ENCODE data around the gene DYRK1B. TPM values are rescaled to one million over a fixed set of nuclear protein-coding genes. Genes with fewer than 3 reads are reported as not detected.
A peak's percentile ranks its signal among the peaks of the same experiment; 100 is the strongest.

DYRK1B gene
- total RNA-seq, 1 donor from 2014 or later = 7.8 TPM

- peaks cover 16% of the 10 kb centered on the region for H3K36me3 Mint-ChIP-seq
Observed at GRCh38 chr19:39840492-39840891, 6.5 kb upstream of the DYRK1B start.

GRCh38 chr19:39839678-39840327 lies 5.8 kb upstream of the DYRK1B start:
- no peak overlapping the region for H3K27ac ChIP-seq
- Mint-ChIP-seq H3K4me1 (peaks cover 25% of the 10 kb centered on the region), H3K4me3 (peak overlapping the region; percentile 0), H3K27me3 (ENCODE audit: insufficient read depth, low read depth) (peaks cover 2% of the 10 kb centered on the region), H3K9me3 (no peaks in the 10 kb centered on the region), H3K27ac (peak overlapping the region; percentile 20), H3K36me3 (peaks cover 16% of the 10 kb centered on the region)
- H4K20me1 ChIP-seq (ENCODE audit: low read depth) = peaks cover 42% of the 10 kb centered on the region
- no peaks in the 10 kb centered on the region for H3K27me3 ChIP-seq
- peaks cover 12% of the 10 kb centered on the region for H3K4me1 ChIP-seq
- TF ChIP-seq CTCF (IDR thresholded peaks at IDR 0.05) (no peak), EZH2phosphoT487 (IDR thresholded peaks at IDR 0.05) (no peak), EZH2 (IDR thresholded peaks at IDR 0.05) (no peak)
- peaks cover 62% of the 10 kb centered on the region for H3K79me2 ChIP-seq (ENCODE audit: low read depth)
- no peak overlapping the region for H3K4me3 ChIP-seq
- H3K36me3 ChIP-seq = no peaks in the 10 kb centered on the region
- H3K9me3 ChIP-seq (ENCODE audit: low read depth) = no peaks in the 10 kb centered on the region
- H2AFZ ChIP-seq (replicated peaks) = no peak overlapping the region
- peaks cover 15% of the 10 kb centered on the region for H3F3A ChIP-seq (ENCODE audit: low read depth)
- no peak overlapping the region for H3K9ac ChIP-seq
- no peak for DNase-seq (ENCODE audit: low spot score)
- H3K4me2 ChIP-seq = no peak overlapping the region

More at GRCh38 chr19:39840492-39840891, 6.5 kb upstream of the DYRK1B start:
- no peak overlapping the region for H3K27ac ChIP-seq
- no peaks in the 10 kb centered on the region for H3K27me3 ChIP-seq
- H3K4me1 ChIP-seq = peaks cover 18% of the 10 kb centered on the region
- no peak for TF ChIP-seq EZH2phosphoT487 (IDR thresholded peaks at IDR 0.05)
- TF ChIP-seq EZH2 (IDR thresholded peaks at IDR 0.05) = no peak
- no peak for TF ChIP-seq CTCF (IDR thresholded peaks at IDR 0.05)
- H3F3A ChIP-seq (ENCODE audit: low read depth) = peaks cover 8% of the 10 kb centered on the region
- no peak overlapping the region for H3K9ac ChIP-seq
- Mint-ChIP-seq H3K4me3 (no peak overlapping the region), H3K27ac (no peak overlapping the region), H3K4me1 (peaks cover 30% of the 10 kb centered on the region), H3K9me3 (no peaks in the 10 kb centered on the region), H3K27me3 (ENCODE audit: insufficient read depth, low read depth) (peaks cover 2% of the 10 kb centered on the region)
- H4K20me1 ChIP-seq (ENCODE audit: low read depth) = peaks cover 49% of the 10 kb centered on the region
- no peak overlapping the region for H3K4me2 ChIP-seq
- no peaks in the 10 kb centered on the region for H3K9me3 ChIP-seq (ENCODE audit: low read depth)
- no peak overlapping the region for H3K4me3 ChIP-seq
- DNase-seq (ENCODE audit: low spot score) = no peak
- H3K36me3 ChIP-seq = no peaks in the 10 kb centered on the region
- H2AFZ ChIP-seq (replicated peaks) = no peak overlapping the region
- H3K79me2 ChIP-seq (ENCODE audit: low read depth) = peaks cover 69% of the 10 kb centered on the region

GRCh38 chr19:39838569-39838968 lies 4.6 kb upstream of the DYRK1B start:
- Histone ChIP-seq H3K27me3 (no peaks in the 10 kb centered on the region), H3K79me2 (ENCODE audit: low read depth) (peaks cover 50% of the 10 kb centered on the region), H3K27ac (no peak overlapping the region), H3F3A (ENCODE audit: low read depth) (peaks cover 22% of the 10 kb centered on the region), H3K9me3 (ENCODE audit: low read depth) (no peaks in the 10 kb centered on the region), H2AFZ (replicated peaks) (no peak overlapping the region), H3K9ac (no peak overlapping the region), H3K4me2 (no peak overlapping the region), H3K36me3 (no peaks in the 10 kb centered on the region), H4K20me1 (ENCODE audit: low read depth) (peaks cover 30% of the 10 kb centered on the region), H3K4me1 (no peaks in the 10 kb centered on the region), H3K4me3 (no peak overlapping the region)
- Mint-ChIP-seq H3K36me3 (peaks cover 18% of the 10 kb centered on the region), H3K9me3 (no peaks in the 10 kb centered on the region), H3K4me1 (peaks cover 18% of the 10 kb centered on the region), H3K27ac (no peak overlapping the region), H3K4me3 (no peak overlapping the region), H3K27me3 (ENCODE audit: insufficient read depth, low read depth) (peaks cover 2% of the 10 kb centered on the region)
- DNase-seq (ENCODE audit: low spot score) = no peak
- no peak for TF ChIP-seq CTCF (IDR thresholded peaks at IDR 0.05)
- no peak for TF ChIP-seq EZH2phosphoT487 (IDR thresholded peaks at IDR 0.05)
- TF ChIP-seq EZH2 (IDR thresholded peaks at IDR 0.05) = no peak

Measured in neural progenitor cell (in vitro differentiated cells).